K562 (cell line): ENCODE data around the gene IBTK. TPM values are rescaled to one million over a fixed set of nuclear protein-coding genes. Genes with fewer than 3 reads are reported as not detected.

Source experiments
- BHLHE40 ChIP-seq: IDR thresholded peaks from 2 replicates; pipeline ENCODE4 v1.6.1; 2011; ENCODE audit warnings: low read length, improper control_type of control experiment
- E2F3 ChIP-seq: fragments of 250-450 bp; sonication (Bioruptor Pico); IDR thresholded peaks from 2 replicates; pipeline ENCODE4 v1.4.0; 2020; ENCODE audit warnings: mild to moderate bottlenecking
- EP300 ChIP-seq: IDR thresholded peaks from 2 replicates; pipeline ENCODE4 v1.6.1; 2012; ENCODE audit warnings: low read length, improper control_type of control experiment
- FOXA1 ChIP-seq: fragments of 450-650 bp; IDR thresholded peaks from 2 replicates; pipeline ENCODE4 v1.6.1; 2016; ENCODE audit warnings: mild to moderate bottlenecking, borderline replicate concordance
- HMGN3 ChIP-seq: IDR thresholded peaks from 2 replicates; pipeline ENCODE4 v1.6.1; 2011; ENCODE audit warnings: borderline replicate concordance, low read depth, mild to moderate bottlenecking, mixed read lengths, low read length; ENCODE audit not compliant: insufficient read length; ENCODE audit errors: extremely low read depth
- JUNB ChIP-seq: fragments of 450-650 bp; formaldehyde crosslinking; conservative IDR thresholded peaks from 2 replicates; pipeline ENCODE4 v1.4.0; 2020; ENCODE audit warnings: mild to moderate bottlenecking
- KDM5B ChIP-seq: fragments of 200-600 bp; sonication (generic); IDR thresholded peaks from 2 replicates; pipeline ENCODE4 v1.6.1; 2012; ENCODE audit warnings: low read depth, mild to moderate bottlenecking, moderate library complexity, low read length, control low read depth, inconsistent platforms; ENCODE audit not compliant: insufficient replicate concordance
- MCM7 ChIP-seq, 2 experiments: fragments of 450-650 bp; IDR thresholded peaks; 2 replicates each; pipeline ENCODE4 v1.6.1; 2016 to 2018
- MTA3 ChIP-seq: fragments of 450-650 bp; formaldehyde crosslinking; IDR thresholded peaks from 2 replicates; pipeline ENCODE4 v1.6.1; 2017; ENCODE audit warnings: mild to moderate bottlenecking, borderline replicate concordance
- NFIC ChIP-seq: fragments of 450-650 bp; IDR thresholded peaks from 2 replicates; pipeline ENCODE4 v1.6.1; 2017; ENCODE audit warnings: mild to moderate bottlenecking, inconsistent platforms
- POLR2B ChIP-seq: fragments of 450-650 bp; IDR thresholded peaks from 2 replicates; pipeline ENCODE4 v1.6.1; 2018; ENCODE audit warnings: low read depth; ENCODE audit not compliant: partially characterized antibody
- PPARD ChIP-seq: fragments of 250-450 bp; sonication (Bioruptor Pico); IDR thresholded peaks from 2 replicates; pipeline ENCODE4 v1.8.0; 2022; ENCODE audit warnings: inconsistent platforms, mild to moderate bottlenecking, moderate library complexity
- PYGO2 ChIP-seq: fragments of 450-650 bp; IDR thresholded peaks from 2 replicates; pipeline ENCODE4 v1.6.1; 2016; ENCODE audit warnings: mild to moderate bottlenecking, missing genetic modification characterization, moderate library complexity, missing compliant biosample characterization
- RBM15 ChIP-seq: fragments of 200-400 bp; formaldehyde crosslinking; IDR thresholded peaks from 2 replicates; pipeline ENCODE4 v1.6.1; 2018; ENCODE audit warnings: mild to moderate bottlenecking, low read length, moderate library complexity; ENCODE audit not compliant: insufficient read depth
- SAFB2 ChIP-seq: fragments of 200-400 bp; formaldehyde crosslinking; IDR thresholded peaks from 2 replicates; pipeline ENCODE4 v1.6.1; 2018; ENCODE audit warnings: borderline replicate concordance, low read length, low read depth, moderate library complexity; ENCODE audit not compliant: severe bottlenecking
- SMAD3 ChIP-seq: fragments of 450-650 bp; formaldehyde crosslinking; conservative IDR thresholded peaks from 2 replicates; pipeline ENCODE4 v1.4.0; 2020; ENCODE audit warnings: mild to moderate bottlenecking
- SRF ChIP-seq, 2 experiments: fragments of 250-450, 450-650 bp in 1 of 2; sonication (Bioruptor Pico) in 1 of 2; sonication (generic) in 1 of 2; formaldehyde crosslinking; IDR thresholded peaks; 2 replicates each; pipeline versions ENCODE4 v1.5.0 to v1.5.1; 2020 to 2022; ENCODE audit warnings: mild to moderate bottlenecking in 1 of 2, missing genetic modification reagents in 1 of 2
- TEAD2 ChIP-seq: fragments of 450-650 bp; IDR thresholded peaks from 2 replicates; pipeline ENCODE4 v1.6.1; 2016; ENCODE audit warnings: missing genetic modification characterization, control low read depth, missing compliant biosample characterization
- U2AF1 ChIP-seq: fragments of 200-400 bp; formaldehyde crosslinking; optimal IDR thresholded peaks from 2 replicates; pipeline ENCODE3; 2017; ENCODE audit warnings: mild to moderate bottlenecking, low read depth, low read length, moderate library complexity
- ZBED1 ChIP-seq: IDR thresholded peaks from 2 replicates; pipeline ENCODE4 v1.6.1; 2014
- ZNF408 ChIP-seq: fragments of 250-450 bp; sonication (Bioruptor Pico); IDR thresholded peaks from 2 replicates; pipeline ENCODE4 v1.4.0; 2020; ENCODE audit warnings: low read depth, mild to moderate bottlenecking, moderate library complexity
- ZNF431 ChIP-seq: sonication (generic); formaldehyde crosslinking; IDR thresholded peaks from 2 replicates; pipeline ENCODE4 v1.8.0; 2022; ENCODE audit warnings: mild to moderate bottlenecking, missing genetic modification reagents
- polyA plus RNA-seq, 8 experiments: library from polyadenylated mRNA; depleted of rRNA in 4 of 8; stranded (reverse) in 5 of 8; unstranded in 3 of 8; fragments of >200 nt; fragmentation: Nextera tagmentation in 2 of 8; fragmentation: Illumina TruSeq in 1 of 8; extraction: Ambion mirVana in 2 of 8; extraction: Trizol in 1 of 8; gene quantifications; 2 replicates each; pipeline versions ENCODE4 v1.2.1 to v1.2.3, GENCODE V29; 2011 to 2014; ENCODE audit warnings: inconsistent platforms in 1 of 8, missing spikeins in 1 of 8
- total RNA-seq, 7 experiments: library from RNA; depleted of rRNA in 6 of 7; stranded (reverse); fragments of >200 nt in 6 of 7; fragmentation: Illumina TruSeq in 2 of 7; extraction: Trizol in 2 of 7; gene quantifications; 2 replicates each; pipeline versions ENCODE4 v1.2.1 to v1.2.3, GENCODE V29; 2011 to 2021; ENCODE audit warnings: low replicate concordance in 1 of 7
- TF ChIP-seq, protein P1 (sequence below): fragments of 250-450 bp; sonication (Bioruptor Pico); IDR thresholded peaks from 2 replicates; pipeline ENCODE4 v1.8.0; 2021; ENCODE audit warnings: moderate library complexity, mild to moderate bottlenecking, inconsistent platforms
- TF ChIP-seq, protein P2 (sequence below): fragments of 450-650 bp; conservative IDR thresholded peaks from 2 replicates; pipeline ENCODE4 v1.6.1; 2016; ENCODE audit warnings: missing genetic modification characterization, low read depth, mild to moderate bottlenecking, missing compliant biosample characterization, moderate library complexity
- TF ChIP-seq, protein P3 (sequence below), 2 experiments: fragments of 200-800 bp in 1 of 2; sonication (Bioruptor generic) in 1 of 2; sonication (generic) in 1 of 2; formaldehyde crosslinking in 1 of 2; IDR thresholded peaks in 1 of 2; conservative IDR thresholded peaks in 1 of 2; 2 replicates each; pipeline versions ENCODE4 v1.5.0 to v1.6.1; 2016 to 2020; ENCODE audit warnings: missing compliant biosample characterization in 1 of 2, missing genetic modification characterization in 1 of 2, missing genetic modification reagents in 1 of 2
- TF ChIP-seq, protein P4 (sequence below): sonication (generic); formaldehyde crosslinking; IDR thresholded peaks from 2 replicates; pipeline ENCODE4 v1.8.0; 2022; ENCODE audit warnings: mild to moderate bottlenecking, missing genetic modification reagents

The IBTK gene
- total and polyA plus RNA-seq, 9 of the 15 experiments (the other 6 are each of a cell fraction or from before 2014, with no cell fraction given): 13.2 to 36.4 (median 21.8) TPM

DNA sequence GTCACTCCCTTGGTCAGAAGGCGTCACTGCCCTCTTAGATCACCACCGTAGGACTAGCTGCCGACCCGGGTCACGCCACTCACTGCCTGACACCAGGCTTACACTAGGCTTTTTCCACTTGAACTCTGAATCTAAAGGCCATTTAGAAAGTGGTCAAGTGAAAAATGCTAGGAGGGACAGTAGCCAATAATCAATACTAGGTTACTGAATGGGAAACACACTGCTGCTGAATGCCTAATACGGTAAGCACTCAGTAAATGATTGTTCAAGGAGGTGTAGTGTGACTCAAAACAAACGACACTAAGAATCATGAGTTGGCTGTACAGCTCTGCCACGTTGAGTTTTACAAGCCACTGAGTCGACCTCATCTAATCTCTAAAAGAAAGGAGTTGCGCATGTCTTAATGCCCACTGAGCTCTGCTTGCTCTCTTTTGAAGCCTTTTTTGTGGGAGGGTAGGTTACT, 760 bp upstream of the IBTK start (continued):
- TF ChIP-seq E2F3 (CRISPR knock-in tag) (no peak), POLR2B (peak; percentile 15), PPARD (CRISPR knock-in tag) (no peak), SAFB2 (no peak), MTA3 (0 out of 2 replicates have a peak, but pooled peaks have one; percentile 32), ZBED1 (no peak), TEAD2 (0 out of 2 replicates have a peak, but pooled peaks have one; percentile 1), SMAD3 (CRISPR knock-in tag) (no peak), HMGN3 (no peak), PYGO2 (no peak), NFIC (0 out of 2 replicates have a peak, but pooled peaks have one; percentile 3), MCM7 (IDR thresholded peaks at IDR 0.05) (no peak), ZNF431 (CRISPR knock-in tag) (no peak), ZNF408 (no peak), JUNB (CRISPR knock-in tag) (no peak), RBM15 (no peak), BHLHE40 (0 out of 2 replicates have a peak, but pooled peaks have one; percentile 25), EP300 (no peak), FOXA1 (no peak), KDM5B (no peak), U2AF1 (no peak), SRF (CRISPR knock-in tag; IDR thresholded peaks at IDR 0.05) (peak in 1 of 2 experiments; percentile 56; a peak in 1 of 4 replicates)
- TF ChIP-seq, protein P1, sequence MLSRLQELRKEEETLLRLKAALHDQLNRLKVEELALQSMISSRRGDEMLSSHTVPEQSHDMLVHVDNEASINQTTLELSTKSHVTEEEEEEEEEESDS (CRISPR knock-in tag): no peak
- TF ChIP-seq, protein P2, sequence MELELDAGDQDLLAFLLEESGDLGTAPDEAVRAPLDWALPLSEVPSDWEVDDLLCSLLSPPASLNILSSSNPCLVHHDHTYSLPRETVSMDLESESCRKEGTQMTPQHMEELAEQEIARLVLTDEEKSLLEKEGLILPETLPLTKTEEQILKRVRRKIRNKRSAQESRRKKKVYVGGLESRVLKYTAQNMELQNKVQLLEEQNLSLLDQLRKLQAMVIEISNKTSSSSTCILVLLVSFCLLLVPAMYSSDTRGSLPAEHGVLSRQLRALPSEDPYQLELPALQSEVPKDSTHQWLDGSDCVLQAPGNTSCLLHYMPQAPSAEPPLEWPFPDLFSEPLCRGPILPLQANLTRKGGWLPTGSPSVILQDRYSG: peak; percentile 63
- TF ChIP-seq, protein P3, sequence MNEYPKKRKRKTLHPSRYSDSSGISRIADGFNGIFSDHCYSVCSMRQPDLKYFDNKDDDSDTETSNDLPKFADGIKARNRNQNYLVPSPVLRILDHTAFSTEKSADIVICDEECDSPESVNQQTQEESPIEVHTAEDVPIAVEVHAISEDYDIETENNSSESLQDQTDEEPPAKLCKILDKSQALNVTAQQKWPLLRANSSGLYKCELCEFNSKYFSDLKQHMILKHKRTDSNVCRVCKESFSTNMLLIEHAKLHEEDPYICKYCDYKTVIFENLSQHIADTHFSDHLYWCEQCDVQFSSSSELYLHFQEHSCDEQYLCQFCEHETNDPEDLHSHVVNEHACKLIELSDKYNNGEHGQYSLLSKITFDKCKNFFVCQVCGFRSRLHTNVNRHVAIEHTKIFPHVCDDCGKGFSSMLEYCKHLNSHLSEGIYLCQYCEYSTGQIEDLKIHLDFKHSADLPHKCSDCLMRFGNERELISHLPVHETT (CRISPR knock-in tag; conservative IDR thresholded peaks at IDR 0.05 in 1 of 2, IDR thresholded peaks at IDR 0.05 in 1 of 2): peak in 1 of 2 experiments; percentile 74; a peak in 2 of 4 replicates
- TF ChIP-seq, protein P4, sequence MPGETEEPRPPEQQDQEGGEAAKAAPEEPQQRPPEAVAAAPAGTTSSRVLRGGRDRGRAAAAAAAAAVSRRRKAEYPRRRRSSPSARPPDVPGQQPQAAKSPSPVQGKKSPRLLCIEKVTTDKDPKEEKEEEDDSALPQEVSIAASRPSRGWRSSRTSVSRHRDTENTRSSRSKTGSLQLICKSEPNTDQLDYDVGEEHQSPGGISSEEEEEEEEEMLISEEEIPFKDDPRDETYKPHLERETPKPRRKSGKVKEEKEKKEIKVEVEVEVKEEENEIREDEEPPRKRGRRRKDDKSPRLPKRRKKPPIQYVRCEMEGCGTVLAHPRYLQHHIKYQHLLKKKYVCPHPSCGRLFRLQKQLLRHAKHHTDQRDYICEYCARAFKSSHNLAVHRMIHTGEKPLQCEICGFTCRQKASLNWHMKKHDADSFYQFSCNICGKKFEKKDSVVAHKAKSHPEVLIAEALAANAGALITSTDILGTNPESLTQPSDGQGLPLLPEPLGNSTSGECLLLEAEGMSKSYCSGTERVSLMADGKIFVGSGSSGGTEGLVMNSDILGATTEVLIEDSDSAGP (CRISPR knock-in tag): no peak
